HCT116 (cell line): Measurements from ENCODE around the gene EMP2. TPM values are rescaled to one million over a fixed set of nuclear protein-coding genes. Genes with fewer than 3 reads are reported as not detected.
A peak's percentile ranks its signal among the peaks of the same experiment; 100 is the strongest.

Source experiments
- ATAC-seq: fragments of 200-7000 bp; cut with Tn5 transposase; 2 replicates; pipeline ENCODE4 v1.9.1; 2020; ENCODE audit warnings: mild to moderate bottlenecking, moderate library complexity
- BruUV-seq: library from RNA; stranded (reverse); fragments of 400-500 nt; replicated peaks from 2 replicates; lab custom pipeline; 2021; lab: Mats Ljungman, UMichigan
- CTCF ChIA-PET: fragments of 300-600 bp; sonication (Branson Sonifier 250); formaldehyde crosslinking; loops from one replicate; lab custom pipeline; 2021; ENCODE audit warnings: antibody characterized with exemption; lab: Charles Lee
- POLR2A ChIA-PET: fragments of 300-600, 350-600 bp; sonication (Branson Sonifier 250); formaldehyde crosslinking; loops from one replicate; lab custom pipeline; 2021; ENCODE audit warnings: antibody characterized with exemption; lab: Charles Lee
- RAD21 ChIA-PET, 2 experiments: fragments of 300-600 bp; sonication (Branson Sonifier 250); formaldehyde crosslinking; loops; one replicate each; lab custom pipeline; 2023; ENCODE audit warnings: low total read pairs in 2 of 2; ENCODE audit not compliant: uncharacterized antibody in 2 of 2, unreplicated experiment in 2 of 2, low non-redundant PET in 1 of 2; lab: Charles Lee
- DNase-seq: peaks from one replicate; pipeline ENCODE4 v3.0.0-alpha.2; 2010; ENCODE audit warnings: low read depth, low spot score
- H2AFZ ChIP-seq: fragments of 200-600 bp; shearing (Covaris generic), sonication (generic); 2 replicates; pipeline ENCODE4 v1.6.1; 2017; ENCODE audit warnings: low read depth, mixed run types, mixed read lengths, antibody characterized with exemption, low read length; ENCODE audit not compliant: poor library complexity, severe bottlenecking
- H3K27ac ChIP-seq: 2 replicates; pipeline ENCODE4 v1.5.1; 2012; ENCODE audit warnings: low read depth, low read length
- H3K27me3 ChIP-seq: fragments of 200-600 bp; sonication (generic); 2 replicates; pipeline ENCODE4 v1.6.1; 2016; ENCODE audit warnings: mixed run types, low read length, mixed read lengths; ENCODE audit not compliant: insufficient read depth
- H3K36me3 ChIP-seq, 2 experiments: fragments of 200-500 bp in 1 of 2; fragments of 200-600 bp in 1 of 2; sonication (Bioruptor generic) in 1 of 2; sonication (generic) in 1 of 2; 2 replicates each; pipeline versions ENCODE4 v1.5.1 to v1.6.1; 2014 to 2016; ENCODE audit warnings: low read length in 2 of 2, inconsistent platforms in 1 of 2, mixed read lengths in 1 of 2, mixed run types in 1 of 2; ENCODE audit not compliant: insufficient read depth in 2 of 2, control insufficient read depth in 1 of 2
- H3K4me1 ChIP-seq, 2 experiments: fragments of 200-600 bp in 1 of 2; sonication (generic) in 1 of 2; 2 replicates each; pipeline versions ENCODE4 v1.5.1 to v1.6.1; 2012 to 2017; ENCODE audit warnings: low read length in 2 of 2, inconsistent platforms in 1 of 2, mild to moderate bottlenecking in 1 of 2, mixed read lengths in 1 of 2, mixed run types in 1 of 2, moderate library complexity in 1 of 2; ENCODE audit not compliant: insufficient read depth in 2 of 2, control insufficient read depth in 1 of 2
- H3K4me2 ChIP-seq: fragments of 200-600 bp; sonication (generic); 2 replicates; pipeline ENCODE4 v1.6.1; 2017; ENCODE audit warnings: mixed run types, low read length, mixed read lengths
- H3K4me3 ChIP-seq, 2 experiments: fragments of 200-600 bp in 1 of 2; sonication (generic) in 1 of 2; replicated peaks in 1 of 2; 2 replicates each; pipeline ENCODE4 v1.5.1; 2011 to 2016; ENCODE audit warnings: low read length in 2 of 2, control low read depth in 1 of 2, low read depth in 1 of 2, mild to moderate bottlenecking in 1 of 2, mixed read lengths in 1 of 2, mixed run types in 1 of 2
- H3K79me2 ChIP-seq: fragments of 200-600 bp; sonication (generic); 2 replicates; pipeline ENCODE4 v1.6.1; 2017; ENCODE audit warnings: mild to moderate bottlenecking, mixed run types, low read length, moderate library complexity, mixed read lengths; ENCODE audit not compliant: insufficient read depth
- H3K9ac ChIP-seq: fragments of 200-600 bp; sonication (generic); 2 replicates; pipeline ENCODE4 v1.6.1; 2016; ENCODE audit warnings: low read length, mixed read lengths
- H3K9me2 ChIP-seq: fragments of 200-600 bp; sonication (generic), shearing (Covaris generic); 2 replicates; pipeline ENCODE4 v1.6.1; 2017; ENCODE audit warnings: mixed run types, mild to moderate bottlenecking, moderate library complexity; ENCODE audit not compliant: insufficient read depth
- H3K9me3 ChIP-seq, 2 experiments: fragments of 200-500 bp in 1 of 2; fragments of 200-600 bp in 1 of 2; sonication (Bioruptor generic) in 1 of 2; sonication (generic) in 1 of 2; 2 replicates each; pipeline ENCODE4 v1.6.1; 2014 to 2017; ENCODE audit warnings: low read length in 2 of 2, mixed read lengths in 2 of 2, inconsistent platforms in 1 of 2, low read depth in 1 of 2, mild to moderate bottlenecking in 1 of 2, mixed run types in 1 of 2, moderate library complexity in 1 of 2; ENCODE audit not compliant: control insufficient read depth in 1 of 2, insufficient read depth in 1 of 2
- H4K20me1 ChIP-seq: fragments of 200-600 bp; sonication (generic), shearing (Covaris generic); 2 replicates; pipeline ENCODE4 v1.6.1; 2017; ENCODE audit warnings: mixed run types, mild to moderate bottlenecking, moderate library complexity; ENCODE audit not compliant: insufficient read depth
- CBX3 ChIP-seq: IDR thresholded peaks from 2 replicates; pipeline ENCODE4 v1.6.1; 2012; ENCODE audit warnings: low read depth
- CTCF ChIP-seq, 3 experiments: fragments of 200-600 bp in 1 of 3; sonication (generic) in 1 of 3; IDR thresholded peaks in 2 of 3; conservative IDR thresholded peaks in 1 of 3; 2 replicates each; pipeline ENCODE4 v1.5.1; 2012 to 2017; ENCODE audit warnings: low read depth in 2 of 3, low read length in 2 of 3, antibody characterized with exemption in 1 of 3, borderline replicate concordance in 1 of 3, control low read depth in 1 of 3, mild to moderate bottlenecking in 1 of 3, mixed read lengths in 1 of 3, mixed run types in 1 of 3, moderate library complexity in 1 of 3; ENCODE audit not compliant: insufficient read depth in 1 of 3
- POLR2A ChIP-seq: IDR thresholded peaks from 2 replicates; pipeline ENCODE4 v1.7.0; 2011; ENCODE audit warnings: borderline replicate concordance; ENCODE audit not compliant: insufficient read depth, insufficient read length; ENCODE audit errors: extremely low read depth
- RAD21 ChIP-seq: IDR thresholded peaks from 2 replicates; pipeline ENCODE4 v1.6.1; 2012; ENCODE audit warnings: low read depth, mild to moderate bottlenecking
- SIN3A ChIP-seq: IDR thresholded peaks from 2 replicates; pipeline ENCODE4 v1.6.1; 2012; ENCODE audit warnings: low read depth
- SP1 ChIP-seq: IDR thresholded peaks from 2 replicates; pipeline ENCODE4 v1.6.1; 2012; ENCODE audit warnings: low read depth
- SRF ChIP-seq: IDR thresholded peaks from 2 replicates; pipeline ENCODE4 v1.6.1; 2012; ENCODE audit warnings: low read depth
- ZBTB33 ChIP-seq: IDR thresholded peaks from 2 replicates; pipeline ENCODE4 v1.6.1; 2011; ENCODE audit warnings: mild to moderate bottlenecking, low read length, moderate library complexity; ENCODE audit not compliant: insufficient replicate concordance; ENCODE audit errors: extremely low read depth
- intact Hi-C: fragments of 100-400 bp; cut with micrococcal nuclease; formaldehyde crosslinking; loops from 2 replicates; pipeline ENCODE4 v1.10.0; 2022
- total RNA-seq: library from RNA; stranded (reverse); gene quantifications from one replicate; pipeline ENCODE4 v1.2.1, GENCODE V29; 2021; ENCODE audit not compliant: unreplicated experiment

Gene EMP2
- total RNA-seq, 1 experiment from 2014 or later: 32.6 TPM

DNA sequence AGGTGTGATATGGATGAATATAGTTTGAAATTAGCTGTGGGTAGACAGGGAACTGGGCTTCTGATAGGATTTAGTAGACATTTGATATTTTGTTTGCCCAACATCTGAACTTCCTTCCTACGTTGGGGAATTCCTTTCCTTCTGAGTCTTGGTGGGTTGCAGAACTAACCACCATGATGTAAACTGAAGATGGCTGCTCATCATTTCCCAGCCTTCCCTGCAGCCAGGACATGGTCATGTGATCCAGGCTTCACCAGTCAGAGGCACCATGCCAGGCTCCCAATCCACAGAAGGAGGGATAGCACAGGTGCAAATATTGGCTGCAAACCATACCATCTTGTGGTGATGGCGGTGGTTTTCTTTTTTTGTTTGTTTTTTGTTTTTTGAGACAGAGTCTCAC is 57.4 kb downstream of the EMP2 start:
- H3K9ac ChIP-seq: no peak overlapping the region
- H3K4me2 ChIP-seq: no peak overlapping the region
- H3K4me3 ChIP-seq: no peak overlapping the region
- H3K4me1 ChIP-seq: no peaks in the 10 kb centered on the region
- ChIA-PET RAD21 (no interaction called here), CTCF (interaction anchor here (0.9 to 1.7 kb wide), 6 partner anchors 8 to 215 kb away, joined by 3 to 17 read pairs (median 4); no protein-coding TSS in a partner anchor)
- no peaks in the 10 kb centered on the region for H3K9me3 ChIP-seq
- no peak overlapping the region for H2AFZ ChIP-seq
- no peaks in the 10 kb centered on the region for H3K27me3 ChIP-seq
- no peaks in the 10 kb centered on the region for H3K9me2 ChIP-seq
- H3K36me3 ChIP-seq: 0 out of 4 replicates have a peak, but pooled peaks cover 0 to 3% of the 10 kb centered on the region in 2 experiments
- H3K79me2 ChIP-seq: no peaks in the 10 kb centered on the region
- H4K20me1 ChIP-seq: no peaks in the 10 kb centered on the region
- TF ChIP-seq SIN3A: no peak
- no peak for TF ChIP-seq SP1
- TF ChIP-seq SRF: no peak
- TF ChIP-seq, all 23 proteins: peak for 0
- intact Hi-C loops: no loop called here
- POLR2A ChIA-PET: interaction anchor here (1.2 kb wide), 1 partner anchor 213 kb away, joined by 3 read pairs; no protein-coding TSS in a partner anchor
- ATAC-seq (no peak), DNase-seq (no peak)
- H3K27ac ChIP-seq: no peak overlapping the region
- BruUV-seq: no TSS peak

DNA sequence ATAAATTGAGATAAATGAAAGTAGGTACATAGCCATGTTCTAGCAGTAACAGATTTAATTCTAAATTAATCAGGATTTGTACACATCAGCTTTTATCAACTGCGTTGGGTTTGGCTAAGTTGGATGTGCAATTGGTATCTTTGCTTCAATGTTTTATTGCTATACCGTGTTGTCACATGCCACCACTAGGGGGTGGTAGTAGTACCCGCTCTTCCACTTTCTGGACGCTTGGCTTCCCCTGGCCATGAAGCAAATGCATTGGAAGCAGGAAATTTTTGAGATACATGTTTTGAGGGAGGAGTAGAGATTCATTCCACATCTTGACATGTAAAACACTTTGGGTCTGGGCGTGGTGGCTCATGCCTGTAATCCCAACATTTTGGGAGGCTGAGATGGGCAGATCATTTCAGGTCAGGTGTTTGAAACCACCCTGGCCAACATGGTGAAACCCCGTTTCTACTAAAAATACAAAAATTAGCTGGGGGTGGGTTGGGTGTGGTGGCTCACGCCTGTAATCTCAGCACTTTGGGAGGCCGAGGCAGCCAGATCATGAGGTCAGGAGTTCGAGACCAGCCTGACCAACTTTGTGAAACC is 58.6 kb downstream of the EMP2 start:
- DNase-seq (peak; percentile 42), ATAC-seq (peak; percentile 85)
- Histone ChIP-seq H3K4me3 (no peak overlapping the region), H3K4me1 (no peaks in the 10 kb centered on the region), H3K27me3 (no peaks in the 10 kb centered on the region), H4K20me1 (no peaks in the 10 kb centered on the region), H3K36me3 (0 out of 4 replicates have a peak, but pooled peaks cover 0 to 3% of the 10 kb centered on the region in 2 experiments), H3K9me3 (no peaks in the 10 kb centered on the region), H3K79me2 (no peaks in the 10 kb centered on the region), H3K4me2 (no peak overlapping the region), H3K9ac (no peak overlapping the region), H2AFZ (no peak overlapping the region), H3K27ac (no peak overlapping the region), H3K9me2 (no peaks in the 10 kb centered on the region)
- RAD21 ChIA-PET: no interaction called here
- TF ChIP-seq ZBTB33 (no peak), POLR2A (no peak), RAD21 (peak; percentile 87), CTCF (IDR thresholded peaks at IDR 0.05 in 2 of 3, conservative IDR thresholded peaks at IDR 0.05 in 1 of 3; ENCODE audit: borderline replicate concordance in 1 of 3, insufficient read depth in 1 of 3, low read depth in 2 of 3, low read length in 2 of 3) (peak; percentile 77 to 90 (median 89)), CBX3 (no peak; the same call in 1 of the 2 replicates)
- intact Hi-C loops: loop anchor here (1.0 kb wide), 1 partner anchor 216 kb away; no protein-coding TSS in a partner anchor
- CTCF ChIA-PET: interaction anchor here (0.7 to 1.8 kb wide), 10 partner anchors 9 to 397 kb away, joined by 3 to 17 read pairs (median 4); no protein-coding TSS in a partner anchor
- BruUV-seq: no TSS peak
- POLR2A ChIA-PET: no interaction called here
